Brain microvascular endothelial cell (primary cell): ENCODE measurements around the gene SH3PXD2B.

Experiments
- DNase-seq: peaks from one replicate; pipeline ENCODE4 v3.0.0-alpha.2; 2020
- H3K27ac ChIP-seq: fragments of 250-450 bp; sonication (Bioruptor Pico); 2 replicates; pipeline ENCODE4 v1.5.1; 2020; ENCODE audit warnings: mild to moderate bottlenecking, moderate library complexity
- H3K27me3 ChIP-seq: fragments of 250-450 bp; sonication (Bioruptor Pico); replicated peaks from 2 replicates; pipeline ENCODE4 v1.5.1; 2020; ENCODE audit warnings: mild to moderate bottlenecking
- H3K36me3 ChIP-seq: fragments of 250-450 bp; sonication (Bioruptor Pico); replicated peaks from 2 replicates; pipeline ENCODE4 v1.5.1; 2020; ENCODE audit warnings: mild to moderate bottlenecking
- H3K4me3 ChIP-seq: 2 replicates; pipeline ENCODE4 v1.5.1; 2011; ENCODE audit warnings: low read depth, mild to moderate bottlenecking, control low read depth, low read length, moderate library complexity
- CTCF ChIP-seq: IDR thresholded peaks from 2 replicates; pipeline ENCODE4 v1.5.1; 2011; ENCODE audit warnings: low read depth, mild to moderate bottlenecking, moderate library complexity, low read length, control low read depth, inconsistent platforms; ENCODE audit errors: missing control alignments
- in situ Hi-C: cut with HindIII; loops from 2 replicates; pipeline ENCODE4 v1.10.0; 2017; ENCODE audit warnings: low sequenced_read_pairs, low pct_ligation_motif_present

The SH3PXD2B gene

GRCh38 chr5:172347496-172348052, 106.8 kb downstream of the SH3PXD2B start:
- Histone ChIP-seq H3K36me3 (peaks cover 60% of the 10 kb centered on the region), H3K27me3 (no peaks in the 10 kb centered on the region), H3K4me3 (no peak overlapping the region), H3K27ac (no peak overlapping the region)
- DNase-seq, result no peak
- in situ Hi-C loops, result no loop called here
- no peak for TF ChIP-seq CTCF

- DNase-seq, result no peak
- in situ Hi-C loops, result no loop called here
- H3K27ac ChIP-seq, result no peak overlapping the region
- H3K27me3 ChIP-seq, result no peaks in the 10 kb centered on the region
- H3K36me3 ChIP-seq, result peaks cover 60% of the 10 kb centered on the region
- H3K4me3 ChIP-seq, result no peak overlapping the region
- TF ChIP-seq CTCF, result no peak
These were observed 108.4 kb downstream of the SH3PXD2B start for GRCh38 chr5:172345881-172346280.

GRCh38 chr5:172344855-172345409, 109.4 kb downstream of the SH3PXD2B start:
- in situ Hi-C loops, result no loop called here
- no peaks in the 10 kb centered on the region for H3K27me3 ChIP-seq
- H3K27ac ChIP-seq, result no peak overlapping the region
- no peak for DNase-seq
- H3K36me3 ChIP-seq, result peaks cover 57% of the 10 kb centered on the region
- TF ChIP-seq CTCF, result no peak
- no peak overlapping the region for H3K4me3 ChIP-seq

DNA sequence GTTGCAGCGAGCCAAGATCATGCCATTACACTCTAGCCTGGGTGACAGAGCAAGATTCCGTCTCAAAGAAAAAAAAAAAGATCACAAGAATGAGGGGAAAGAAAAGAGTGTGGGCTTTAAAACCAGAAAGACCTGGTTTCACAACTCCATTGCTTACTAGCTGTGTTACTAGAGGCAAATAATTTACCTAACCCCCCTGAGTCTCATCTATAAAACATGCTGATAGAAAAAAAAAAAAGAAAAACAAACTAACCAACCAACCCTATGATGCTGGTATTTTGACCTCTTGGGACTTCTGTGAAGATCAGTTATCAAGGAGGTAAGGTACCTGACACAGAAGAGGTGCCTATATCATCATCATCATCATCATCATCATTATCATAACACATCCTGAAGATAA, 110.6 kb downstream of the SH3PXD2B start:
- H3K27me3 ChIP-seq, result no peaks in the 10 kb centered on the region
- H3K27ac ChIP-seq, result no peak overlapping the region
- in situ Hi-C loops, result no loop called here
- no peak for TF ChIP-seq CTCF
- H3K36me3 ChIP-seq, result peaks cover 52% of the 10 kb centered on the region
- DNase-seq, result no peak
- no peak overlapping the region for H3K4me3 ChIP-seq

DNA sequence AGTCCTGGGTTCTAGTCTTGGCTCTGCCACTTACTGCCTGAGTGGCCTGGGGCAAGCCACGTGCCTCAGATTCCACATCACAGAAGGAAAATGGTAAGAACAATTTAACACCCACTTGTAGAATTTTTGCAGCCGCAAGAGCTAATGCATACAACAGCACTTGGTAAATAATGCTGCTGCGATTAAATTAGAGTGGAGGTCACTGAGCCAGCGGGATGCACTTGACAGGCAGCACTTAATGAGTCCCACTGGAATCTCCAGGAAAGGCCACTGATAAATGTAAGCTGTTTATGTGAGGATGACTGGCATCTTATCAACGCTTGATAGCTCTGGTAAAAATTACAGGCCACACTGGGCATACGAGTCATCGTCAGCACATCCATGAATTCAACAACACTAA, 111.4 kb downstream of the SH3PXD2B start:
- no peak for TF ChIP-seq CTCF
- Histone ChIP-seq H3K4me3 (no peak overlapping the region), H3K36me3 (peaks cover 53% of the 10 kb centered on the region), H3K27me3 (no peaks in the 10 kb centered on the region), H3K27ac (no peak overlapping the region)
- DNase-seq, result no peak
- in situ Hi-C loops, result no loop called here
